T-cell (primary cell): ENCODE measurements around the gene SHROOM3. TPM values are rescaled to one million over a fixed set of nuclear protein-coding genes. Genes with fewer than 3 reads are reported as not detected.

Experiments used
- ATAC-seq, 4 experiments: fragments of 200-7000 bp in 3 of 4; fragments of 150-1000 bp in 1 of 4; cut with Tn5 transposase; replicated peaks in 1 of 4; 1 replicate in 3 of 4; 2 replicates in 1 of 4; pipeline ENCODE4 v1.10.0; 2021; ENCODE audit warnings: moderate library complexity in 3 of 4, mild to moderate bottlenecking in 2 of 4, moderate number of reproducible peaks in 1 of 4
- CTCF ChIA-PET, 2 donors: fragments of 300-600 bp; sonication (Branson Sonifier 250); formaldehyde crosslinking; loops; one replicate each; lab custom pipeline; 2022; ENCODE audit warnings: antibody characterized with exemption in 2 of 2; lab: Charles Lee
- POLR2A ChIA-PET, 2 donors: fragments of 300-600 bp; sonication (Branson Sonifier 250); formaldehyde crosslinking; loops; one replicate each; lab custom pipeline; 2022; ENCODE audit warnings: antibody characterized with exemption in 2 of 2; lab: Charles Lee
- DNase-seq, 35 experiments: peaks; one replicate each; pipeline versions ENCODE4 v3.0.0 to v3.0.0-alpha.2; 2013 to 2023
- H3K27ac ChIP-seq: one replicate; pipeline ENCODE4 v1.5.1; 2013; ENCODE audit warnings: low read length
- H3K27me3 ChIP-seq, 2 experiments: replicated peaks in 1 of 2; 1 replicate in 1 of 2; 2 replicates in 1 of 2; pipeline versions ENCODE4 v1.6.1 to v1.7.0; 2013; ENCODE audit warnings: low read length in 1 of 2, mixed read lengths in 1 of 2; ENCODE audit not compliant: control insufficient read depth in 2 of 2, insufficient read depth in 2 of 2; ENCODE audit errors: extremely low read depth in 1 of 2
- H3K36me3 ChIP-seq, 2 donors: 1 replicate in 1 of 2; 2 replicates in 1 of 2; pipeline versions ENCODE4 v1.6.1 to v1.7.0; 2013; ENCODE audit warnings: low read length in 1 of 2; ENCODE audit not compliant: control insufficient read depth in 2 of 2, insufficient read depth in 1 of 2; ENCODE audit errors: extremely low read depth in 1 of 2
- H3K4me1 ChIP-seq, 2 experiments: 1 replicate in 1 of 2; 2 replicates in 1 of 2; pipeline versions ENCODE4 v1.6.1 to v1.7.0; 2013; ENCODE audit warnings: low read length in 2 of 2, mixed read lengths in 1 of 2; ENCODE audit not compliant: insufficient read depth in 2 of 2, control insufficient read depth in 1 of 2; ENCODE audit errors: extremely low read depth in 1 of 2
- H3K4me3 ChIP-seq, 2 donors: 1 replicate in 1 of 2; 2 replicates in 1 of 2; pipeline versions ENCODE4 v1.5.1 to v1.7.0; 2013; ENCODE audit warnings: mild to moderate bottlenecking in 2 of 2, low read length in 1 of 2, moderate library complexity in 1 of 2; ENCODE audit not compliant: control insufficient read depth in 1 of 2; ENCODE audit errors: extremely low read depth in 1 of 2
- H3K9me3 ChIP-seq: 2 replicates; pipeline ENCODE4 v1.7.0; 2013
- H3K27ac Mint-ChIP-seq, 2 donors: one replicate each; pipeline ENCODE4 v1.8.0; 2020 to 2021; ENCODE audit warnings: mild to moderate bottlenecking in 2 of 2, mixed read lengths in 2 of 2
- H3K27me3 Mint-ChIP-seq, 2 donors: one replicate each; pipeline ENCODE4 v1.8.0; 2021 to 2022; ENCODE audit warnings: mixed read lengths in 2 of 2
- H3K36me3 Mint-ChIP-seq: one replicate; pipeline ENCODE4 v1.8.0; 2021; ENCODE audit warnings: mixed read lengths
- H3K4me1 Mint-ChIP-seq, 3 donors: one replicate each; pipeline ENCODE4 v1.8.0; 2020 to 2022; ENCODE audit warnings: mixed read lengths in 3 of 3, mild to moderate bottlenecking in 1 of 3
- H3K4me3 Mint-ChIP-seq, 3 donors: one replicate each; pipeline ENCODE4 v1.8.0; 2020 to 2022; ENCODE audit warnings: mild to moderate bottlenecking in 3 of 3, mixed read lengths in 3 of 3, moderate library complexity in 3 of 3
- H3K9me3 Mint-ChIP-seq, 3 donors: one replicate each; pipeline ENCODE4 v1.8.0; 2020 to 2022; ENCODE audit warnings: mixed read lengths in 3 of 3
- WGBS: methylation state at CpG from one replicate; pipeline ENCODE4 v1.1.5; 2013; ENCODE audit warnings: missing lambda C conversion rate; ENCODE audit not compliant: insufficient coverage; 5-methylcytosine and 5-hydroxymethylcytosine counted together
- total RNA-seq, 35 experiments: library from RNA in 6 of 35; stranded (reverse) in 6 of 35; fragments of 120-200 nt in 1 of 35; gene quantifications; one replicate each; pipeline versions ENCODE4 v1.2.1 to v1.2.4 and lab custom pipeline; 2013 to 2026

Gene SHROOM3
- total RNA-seq, 5 donors from 2014 or later (not counting 1 experiment from before 2014, with no cell fraction given) = 0.22 to 1.1 (median 0.33) TPM; not detected in 2

- ChIA-PET CTCF (interaction anchor here (0.6 to 1.3 kb wide), 4 partner anchors 290 to 762 kb away, joined by 3 to 7 read pairs (median 4); no protein-coding TSS in a partner anchor), POLR2A (no interaction called here)
- Mint-ChIP-seq H3K36me3 (no peaks in the 10 kb centered on the region), H3K4me3 (no peak overlapping the region), H3K9me3 (no peaks in the 10 kb centered on the region), H3K4me1 (no peaks in the 10 kb centered on the region), H3K27ac (no peak overlapping the region), H3K27me3 (peaks cover 10% of the 10 kb centered on the region in 2 donors)
- no peaks in the 10 kb centered on the region for H3K4me1 ChIP-seq
- DNase-seq = peak in 1 of 35 experiments; percentile 25
- no peak overlapping the region for H3K27ac ChIP-seq
- H3K27me3 ChIP-seq = peaks cover 0 to 14% of the 10 kb centered on the region in 2 experiments
- 80% methylated on average over 1 of the region's 4 CpGs for WGBS
- H3K36me3 ChIP-seq = no peaks in the 10 kb centered on the region
- H3K9me3 ChIP-seq = no peaks in the 10 kb centered on the region
- no peak for ATAC-seq
- no peak overlapping the region for H3K4me3 ChIP-seq
Measured at GRCh38 chr4:76758290-76758882, 323.4 kb downstream of the SHROOM3 start.

GRCh38 chr4:76758996-76759395, 324.0 kb downstream of the SHROOM3 start:
- H3K4me3 ChIP-seq = no peak overlapping the region
- Mint-ChIP-seq H3K36me3 (no peaks in the 10 kb centered on the region), H3K27ac (no peak overlapping the region), H3K27me3 (peaks cover 10% of the 10 kb centered on the region in 2 donors), H3K4me1 (no peaks in the 10 kb centered on the region), H3K4me3 (no peak overlapping the region), H3K9me3 (no peaks in the 10 kb centered on the region)
- H3K9me3 ChIP-seq = no peaks in the 10 kb centered on the region
- peaks cover 0 to 14% of the 10 kb centered on the region in 2 experiments for H3K27me3 ChIP-seq
- CTCF ChIA-PET = interaction anchor here (0.7 to 1.3 kb wide), 2 partner anchors 213 to 238 kb away, joined by 3 read pairs; no protein-coding TSS in a partner anchor
- H3K27ac ChIP-seq = no peak overlapping the region
- 6% methylated on average over 2 of the region's 3 CpGs for WGBS
- H3K36me3 ChIP-seq = no peaks in the 10 kb centered on the region
- no peak for ATAC-seq
- no peak for DNase-seq
- POLR2A ChIA-PET = no interaction called here
- H3K4me1 ChIP-seq = no peaks in the 10 kb centered on the region

- ATAC-seq (no peak), DNase-seq (no peak)
- H3K27me3 ChIP-seq = peaks cover 0 to 2% of the 10 kb centered on the region in 2 experiments
- no peak overlapping the region for H3K27ac Mint-ChIP-seq
- POLR2A ChIA-PET = no interaction called here
- no peaks in the 10 kb centered on the region for H3K9me3 Mint-ChIP-seq
- no peaks in the 10 kb centered on the region for H3K36me3 Mint-ChIP-seq
- no CpG with 5 or more reads among the region's 3 CpGs for WGBS
- H3K4me1 Mint-ChIP-seq = no peaks in the 10 kb centered on the region
- H3K27me3 Mint-ChIP-seq = peaks cover 10 to 15% of the 10 kb centered on the region in 2 donors
- H3K36me3 ChIP-seq = no peaks in the 10 kb centered on the region
- H3K27ac ChIP-seq = no peak overlapping the region
- H3K4me1 ChIP-seq = no peaks in the 10 kb centered on the region
- CTCF ChIA-PET = interaction anchor here in 1 of 2 donors (1.3 kb wide), 1 partner anchor 239 kb away, joined by 3 read pairs; no protein-coding TSS in a partner anchor
- no peak overlapping the region for H3K4me3 Mint-ChIP-seq
- H3K4me3 ChIP-seq = no peak overlapping the region
- H3K9me3 ChIP-seq = no peaks in the 10 kb centered on the region
Measured at GRCh38 chr4:76760193-76760592, 325.2 kb downstream of the SHROOM3 start.

- no peaks in the 10 kb centered on the region for H3K36me3 ChIP-seq
- no peak overlapping the region for H3K27ac ChIP-seq
- H3K9me3 Mint-ChIP-seq = no peaks in the 10 kb centered on the region
- DNase-seq (no peak), ATAC-seq (no peak)
- H3K4me3 Mint-ChIP-seq = no peak overlapping the region
- ChIA-PET POLR2A (no interaction called here), CTCF (no interaction called here)
- H3K4me3 ChIP-seq = no peak overlapping the region
- no peak overlapping the region for H3K27ac Mint-ChIP-seq
- H3K4me1 ChIP-seq = no peaks in the 10 kb centered on the region
- H3K27me3 ChIP-seq = peaks cover 0 to 5% of the 10 kb centered on the region in 2 experiments
- no peaks in the 10 kb centered on the region for H3K36me3 Mint-ChIP-seq
- peaks cover 18 to 20% of the 10 kb centered on the region in 2 donors for H3K27me3 Mint-ChIP-seq
- WGBS = 100% methylated on average over 1 of the region's 4 CpGs
- no peaks in the 10 kb centered on the region for H3K4me1 Mint-ChIP-seq
- H3K9me3 ChIP-seq = no peaks in the 10 kb centered on the region
Measured at GRCh38 chr4:76762137-76763130, 327.4 kb downstream of the SHROOM3 start.

GRCh38 chr4:76764251-76764650, 329.2 kb downstream of the SHROOM3 start:
- H3K4me3 ChIP-seq = no peak overlapping the region
- no peak for ATAC-seq
- Mint-ChIP-seq H3K36me3 (no peaks in the 10 kb centered on the region), H3K27me3 (peaks cover 25 to 27% of the 10 kb centered on the region in 2 donors), H3K4me3 (no peak overlapping the region), H3K9me3 (no peaks in the 10 kb centered on the region), H3K27ac (no peak overlapping the region), H3K4me1 (no peaks in the 10 kb centered on the region)
- H3K36me3 ChIP-seq = no peaks in the 10 kb centered on the region
- peaks cover 0 to 7% of the 10 kb centered on the region in 2 experiments for H3K27me3 ChIP-seq
- no peaks in the 10 kb centered on the region for H3K4me1 ChIP-seq
- no peak overlapping the region for H3K27ac ChIP-seq
- ChIA-PET POLR2A (interaction anchor here in 1 of 2 donors (0.6 kb wide), 1 partner anchor 42 kb away, joined by 5 read pairs; no protein-coding TSS in a partner anchor), CTCF (interaction anchor here in 1 of 2 donors (0.7 kb wide), 1 partner anchor 285 kb away, joined by 3 read pairs; no protein-coding TSS in a partner anchor)
- WGBS = 100% methylated on average over 1 of the region's 1 CpG
- no peaks in the 10 kb centered on the region for H3K9me3 ChIP-seq
- DNase-seq = no peak
